ENCODE results near the gene YARS1. TPM values are rescaled to one million over a fixed set of nuclear protein-coding genes. Genes with fewer than 3 reads are reported as not detected.

The YARS1 gene
- total RNA-seq, 1 experiment from 2014 or later = 194 TPM

- no peaks in the 10 kb centered on the region for H3K4me1 ChIP-seq (ENCODE audit: insufficient read depth, low read length)
- no peak for TF ChIP-seq CTCF (conservative IDR thresholded peaks at IDR 0.05)
- no peak overlapping the region for H3K56ac ChIP-seq (ENCODE audit: insufficient read length, low read depth, low read length)
- H3K79me1 ChIP-seq (ENCODE audit: insufficient read depth, low read depth, low read length, poor library complexity, severe bottlenecking) = no peaks in the 10 kb centered on the region
- H2BK15ac ChIP-seq (ENCODE audit: low read depth, low read length) = no peak overlapping the region
- H4K91ac ChIP-seq (ENCODE audit: insufficient read length, low read depth, low read length) = no peak overlapping the region
- no peak overlapping the region for H3K14ac ChIP-seq (ENCODE audit: insufficient read depth, low read length)
- no peak overlapping the region for H4K5ac ChIP-seq (ENCODE audit: insufficient read length, low read depth, low read length)
- no peaks in the 10 kb centered on the region for H4K20me1 ChIP-seq (ENCODE audit: control insufficient read depth, insufficient read depth, insufficient read length)
- H3K9me3 ChIP-seq (ENCODE audit: control insufficient read depth, low read depth, low read length) = no peaks in the 10 kb centered on the region
- H3K27ac ChIP-seq (ENCODE audit: insufficient read length, low read depth, low read length) = no peak overlapping the region
- no peak overlapping the region for H3K9ac ChIP-seq (ENCODE audit: extremely low read depth, insufficient read length, low read length)
- peaks cover 4% of the 10 kb centered on the region; the same call in 1 of the 2 replicates for H3K27me3 ChIP-seq (ENCODE audit: insufficient read depth, low read length)
- DNase-seq = no peak
- no peak overlapping the region for H3K4me2 ChIP-seq (ENCODE audit: insufficient read depth, insufficient read length, low read length)
- H2BK20ac ChIP-seq (ENCODE audit: low read depth, low read length, poor library complexity, severe bottlenecking) = no peak overlapping the region
- no peak overlapping the region for H2AFZ ChIP-seq (ENCODE audit: low read length)
- Mint-ChIP-seq H3K4me3 (no peak overlapping the region), H3K27me3 (ENCODE audit: low read depth) (peaks cover 14% of the 10 kb centered on the region), H3K9me3 (no peaks in the 10 kb centered on the region), H3K4me1 (peaks cover 7 to 10% of the 10 kb centered on the region in 2 experiments), H3K27ac (peak overlapping the region in 1 of 3 experiments; percentile 59; a peak in 1 of 7 replicates), H3K36me3 (ENCODE audit: insufficient read depth in 1 of 3, low read depth in 3 of 3) (peaks cover 8 to 26% (median 18%) of the 10 kb centered on the region in 3 experiments)
- no peak overlapping the region for H3K4ac ChIP-seq (ENCODE audit: low read depth, low read length)
- no peaks in the 10 kb centered on the region for H3K79me2 ChIP-seq (ENCODE audit: insufficient read depth, low read length)
- no peak overlapping the region for H3T11ph ChIP-seq (ENCODE audit: low read length)
- H2BK5ac ChIP-seq (ENCODE audit: insufficient read length, low read length) = no peak overlapping the region
- H4K8ac ChIP-seq (replicated peaks; ENCODE audit: insufficient read length, low read depth, low read length) = no peak overlapping the region
- no CpG with 5 or more reads among the region's 8 CpGs for WGBS (ENCODE audit: extremely low coverage, insufficient read length, low lambda C conversion rate)
- H3K23me2 ChIP-seq (ENCODE audit: insufficient read length, low read depth, low read length, poor library complexity, severe bottlenecking) = no peaks in the 10 kb centered on the region
- H2BK120ac ChIP-seq (ENCODE audit: low read depth, low read length, poor library complexity, severe bottlenecking) = no peak overlapping the region
- H3K18ac ChIP-seq (ENCODE audit: insufficient read length, low read depth, low read length) = no peak overlapping the region
- H3K23ac ChIP-seq (ENCODE audit: insufficient read length, low read depth, low read length) = no peak overlapping the region
- no peak overlapping the region for H2AK5ac ChIP-seq (ENCODE audit: insufficient read length, low read length)
- H2BK12ac ChIP-seq (ENCODE audit: insufficient read length, low read depth, low read length) = no peak overlapping the region
Observed at GRCh38 chr1:32864375-32865019, 47.3 kb upstream of the YARS1 start.
